GM23338 (cell line): ENCODE data around the gene IL1RAPL2. TPM values are rescaled to one million over a fixed set of nuclear protein-coding genes. Genes with fewer than 3 reads are reported as not detected.

Source experiments
- ATAC-seq: fragments of 200-7000 bp; cut with Tn5 transposase; 3 replicates; pipeline ENCODE4 v1.9.1; 2020
- DNase-seq: peaks from one replicate; pipeline ENCODE4 v3.0.0-alpha.2; 2015; ENCODE audit warnings: low spot score
- H2AFZ ChIP-seq: fragments of 200-600 bp; sonication (generic); 2 replicates; pipeline ENCODE4 v1.8.0; 2016; ENCODE audit warnings: antibody characterized with exemption, mild to moderate bottlenecking, moderate library complexity
- H3F3A ChIP-seq: fragments of 200-600 bp; sonication (generic); replicated peaks from 2 replicates; pipeline ENCODE4 v1.8.0; 2017; ENCODE audit warnings: antibody characterized with exemption, mixed run types, low read depth
- H3K27ac ChIP-seq: fragments of 200-600 bp; sonication (generic); 2 replicates; pipeline ENCODE4 v1.6.1; 2016; ENCODE audit warnings: low read depth
- H3K27me3 ChIP-seq: fragments of 200-600 bp; sonication (generic); 2 replicates; pipeline ENCODE4 v1.8.0; 2016; ENCODE audit warnings: mild to moderate bottlenecking, mixed run types, moderate library complexity; ENCODE audit not compliant: insufficient read depth
- H3K36me3 ChIP-seq: fragments of 200-600 bp; sonication (generic); 2 replicates; pipeline ENCODE4 v1.8.0; 2016; ENCODE audit warnings: mild to moderate bottlenecking; ENCODE audit not compliant: insufficient read depth
- H3K4me1 ChIP-seq: fragments of 200-600 bp; sonication (generic); 2 replicates; pipeline ENCODE4 v1.8.0; 2016; ENCODE audit warnings: mild to moderate bottlenecking, moderate library complexity; ENCODE audit not compliant: insufficient read depth
- H3K4me2 ChIP-seq: fragments of 200-600 bp; sonication (generic); 2 replicates; pipeline ENCODE4 v1.7.1; 2017; ENCODE audit warnings: mixed run types
- H3K4me3 ChIP-seq: fragments of 200-600 bp; sonication (generic); 2 replicates; pipeline ENCODE4 v1.6.1; 2016; ENCODE audit warnings: mixed run types
- H3K79me2 ChIP-seq: fragments of 200-600 bp; sonication (generic); replicated peaks from 2 replicates; pipeline ENCODE4 v1.8.0; 2017; ENCODE audit warnings: mild to moderate bottlenecking; ENCODE audit not compliant: insufficient read depth
- H3K9me2 ChIP-seq: fragments of 200-600 bp; sonication (generic); 2 replicates; pipeline ENCODE4 v1.8.0; 2017; ENCODE audit not compliant: insufficient read depth
- H4K20me1 ChIP-seq: fragments of 200-600 bp; sonication (generic); replicated peaks from 2 replicates; pipeline ENCODE4 v1.8.0; 2017; ENCODE audit warnings: mild to moderate bottlenecking; ENCODE audit not compliant: insufficient read depth
- H3K27ac Mint-ChIP-seq: 2 replicates; pipeline ENCODE4 v1.8.0; 2020; ENCODE audit warnings: inconsistent platforms, mild to moderate bottlenecking, moderate library complexity, mixed read lengths
- H3K27me3 Mint-ChIP-seq: 3 replicates; pipeline ENCODE4 v1.8.0; 2022; ENCODE audit warnings: low read depth, mild to moderate bottlenecking, moderate library complexity, mixed read lengths, inconsistent platforms; ENCODE audit not compliant: insufficient read depth, poor library complexity
- H3K36me3 Mint-ChIP-seq: 3 replicates; pipeline ENCODE4 v1.8.0; 2021; ENCODE audit warnings: low read depth, mild to moderate bottlenecking, inconsistent platforms, moderate library complexity, mixed read lengths
- H3K4me1 Mint-ChIP-seq: 3 replicates; pipeline ENCODE4 v1.8.0; 2020; ENCODE audit warnings: mild to moderate bottlenecking, inconsistent platforms, mixed read lengths
- H3K4me3 Mint-ChIP-seq: 3 replicates; pipeline ENCODE4 v1.8.0; 2021; ENCODE audit warnings: moderate library complexity, mild to moderate bottlenecking, inconsistent platforms, mixed read lengths
- H3K9me3 Mint-ChIP-seq: 3 replicates; pipeline ENCODE4 v1.8.0; 2020; ENCODE audit warnings: moderate library complexity, mild to moderate bottlenecking, inconsistent platforms, mixed read lengths
- EZH2 ChIP-seq: fragments of 200-600 bp; sonication (generic); IDR thresholded peaks from one replicate; pipeline ENCODE4 v1.8.0; 2017; ENCODE audit warnings: antibody characterized with exemption, mild to moderate bottlenecking, low read depth; ENCODE audit not compliant: unreplicated experiment
- EZH2phosphoT487 ChIP-seq: fragments of 200-600 bp; sonication (generic); IDR thresholded peaks from one replicate; pipeline ENCODE4 v1.8.1; 2018; ENCODE audit warnings: antibody characterized with exemption; ENCODE audit not compliant: unreplicated experiment
- NANOG ChIP-seq: IDR thresholded peaks from 2 replicates; pipeline ENCODE4 v1.6.1; 2016; ENCODE audit warnings: antibody characterized with exemption, borderline replicate concordance
- POLR2AphosphoS5 ChIP-seq: IDR thresholded peaks from 2 replicates; pipeline ENCODE4 v1.6.1; 2016; ENCODE audit warnings: antibody characterized with exemption, low read depth
- STAT1 ChIP-seq: IDR thresholded peaks from one replicate; pipeline ENCODE4 v1.6.1; 2016; ENCODE audit warnings: antibody characterized with exemption; ENCODE audit not compliant: unreplicated experiment
- ZNF114 ChIP-seq: fragments of 250-450 bp; sonication (Bioruptor Pico); IDR thresholded peaks from 2 replicates; pipeline ENCODE4 v1.5.0; 2020; ENCODE audit warnings: mild to moderate bottlenecking, moderate library complexity
- ZNF331 ChIP-seq: fragments of 250-450 bp; sonication (Bioruptor Pico); IDR thresholded peaks from 2 replicates; pipeline ENCODE4 v1.5.0; 2020; ENCODE audit warnings: low read depth, mild to moderate bottlenecking, moderate library complexity
- polyA plus RNA-seq: library from polyadenylated mRNA; unstranded; fragments of >200 nt; fragmentation: Nextera tagmentation; extraction: Ambion mirVana; gene quantifications from 2 replicates; pipeline ENCODE4 v1.2.1, GENCODE V29; 2016
- total RNA-seq: library from RNA; depleted of rRNA; stranded (reverse); fragments of >200 nt; shearing (Covaris generic); gene quantifications from 2 replicates; pipeline ENCODE4 v1.2.3, GENCODE V29; 2014
- TF ChIP-seq, protein P1 (sequence below): IDR thresholded peaks from one replicate; pipeline ENCODE4 v1.6.1; 2018; ENCODE audit warnings: antibody characterized with exemption; ENCODE audit not compliant: unreplicated experiment
- TF ChIP-seq, protein P2 (sequence below): IDR thresholded peaks from 2 replicates; pipeline ENCODE4 v1.6.1; 2016; ENCODE audit warnings: antibody characterized with exemption
- TF ChIP-seq, protein P3 (sequence below): fragments of 250-450 bp; sonication (Bioruptor Pico); IDR thresholded peaks from 2 replicates; pipeline ENCODE4 v1.5.0; 2020; ENCODE audit warnings: mild to moderate bottlenecking, moderate library complexity

The IL1RAPL2 gene
- total and polyA plus RNA-seq, 2 experiments from 2014 or later, result 0.80 to 0.94 TPM

DNA sequence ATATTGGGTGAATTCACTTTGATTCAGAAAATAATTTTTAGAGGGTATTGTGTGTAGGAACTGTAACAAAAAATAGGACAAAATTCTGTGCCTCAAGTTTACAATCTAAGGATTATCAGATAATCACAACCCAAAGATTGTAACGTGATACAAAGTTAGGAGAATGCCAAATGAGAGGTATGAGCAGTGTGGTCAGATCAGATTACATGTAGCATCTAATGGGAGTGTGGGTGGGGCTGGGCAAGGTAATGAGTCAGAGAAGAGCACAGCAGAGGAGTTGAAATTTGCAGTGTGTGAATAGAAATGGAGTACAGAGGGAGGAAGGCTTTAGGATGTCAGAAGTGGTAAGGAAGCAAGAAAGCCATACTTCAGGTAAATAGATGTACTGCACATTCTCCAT is 757.9 kb downstream of the IL1RAPL2 start:
- Histone ChIP-seq H3K79me2 (no peaks in the 10 kb centered on the region), H3K27ac (no peak overlapping the region), H3K36me3 (no peaks in the 10 kb centered on the region), H3K4me3 (no peak overlapping the region), H3K4me2 (no peak overlapping the region), H3K4me1 (no peaks in the 10 kb centered on the region), H3K9me2 (no peaks in the 10 kb centered on the region), H3K27me3 (no peaks in the 10 kb centered on the region), H4K20me1 (no peaks in the 10 kb centered on the region), H3F3A (no peaks in the 10 kb centered on the region), H2AFZ (no peak overlapping the region)
- Mint-ChIP-seq H3K27ac (no peak overlapping the region), H3K4me1 (no peaks in the 10 kb centered on the region; the same call in 2 of the 3 replicates), H3K4me3 (no peak overlapping the region), H3K9me3 (no peaks in the 10 kb centered on the region), H3K36me3 (no peaks in the 10 kb centered on the region), H3K27me3 (no peaks in the 10 kb centered on the region)
- ATAC-seq (no peak), DNase-seq (no peak)
- TF ChIP-seq, protein P1, sequence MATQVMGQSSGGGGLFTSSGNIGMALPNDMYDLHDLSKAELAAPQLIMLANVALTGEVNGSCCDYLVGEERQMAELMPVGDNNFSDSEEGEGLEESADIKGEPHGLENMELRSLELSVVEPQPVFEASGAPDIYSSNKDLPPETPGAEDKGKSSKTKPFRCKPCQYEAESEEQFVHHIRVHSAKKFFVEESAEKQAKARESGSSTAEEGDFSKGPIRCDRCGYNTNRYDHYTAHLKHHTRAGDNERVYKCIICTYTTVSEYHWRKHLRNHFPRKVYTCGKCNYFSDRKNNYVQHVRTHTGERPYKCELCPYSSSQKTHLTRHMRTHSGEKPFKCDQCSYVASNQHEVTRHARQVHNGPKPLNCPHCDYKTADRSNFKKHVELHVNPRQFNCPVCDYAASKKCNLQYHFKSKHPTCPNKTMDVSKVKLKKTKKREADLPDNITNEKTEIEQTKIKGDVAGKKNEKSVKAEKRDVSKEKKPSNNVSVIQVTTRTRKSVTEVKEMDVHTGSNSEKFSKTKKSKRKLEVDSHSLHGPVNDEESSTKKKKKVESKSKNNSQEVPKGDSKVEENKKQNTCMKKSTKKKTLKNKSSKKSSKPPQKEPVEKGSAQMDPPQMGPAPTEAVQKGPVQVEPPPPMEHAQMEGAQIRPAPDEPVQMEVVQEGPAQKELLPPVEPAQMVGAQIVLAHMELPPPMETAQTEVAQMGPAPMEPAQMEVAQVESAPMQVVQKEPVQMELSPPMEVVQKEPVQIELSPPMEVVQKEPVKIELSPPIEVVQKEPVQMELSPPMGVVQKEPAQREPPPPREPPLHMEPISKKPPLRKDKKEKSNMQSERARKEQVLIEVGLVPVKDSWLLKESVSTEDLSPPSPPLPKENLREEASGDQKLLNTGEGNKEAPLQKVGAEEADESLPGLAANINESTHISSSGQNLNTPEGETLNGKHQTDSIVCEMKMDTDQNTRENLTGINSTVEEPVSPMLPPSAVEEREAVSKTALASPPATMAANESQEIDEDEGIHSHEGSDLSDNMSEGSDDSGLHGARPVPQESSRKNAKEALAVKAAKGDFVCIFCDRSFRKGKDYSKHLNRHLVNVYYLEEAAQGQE, result no peak
- no peak for TF ChIP-seq STAT1
- TF ChIP-seq POLR2AphosphoS5, result no peak
- TF ChIP-seq EZH2, result no peak
- TF ChIP-seq ZNF331, result no peak
- no peak for TF ChIP-seq NANOG
- TF ChIP-seq EZH2phosphoT487, result no peak
- TF ChIP-seq, protein P2, sequence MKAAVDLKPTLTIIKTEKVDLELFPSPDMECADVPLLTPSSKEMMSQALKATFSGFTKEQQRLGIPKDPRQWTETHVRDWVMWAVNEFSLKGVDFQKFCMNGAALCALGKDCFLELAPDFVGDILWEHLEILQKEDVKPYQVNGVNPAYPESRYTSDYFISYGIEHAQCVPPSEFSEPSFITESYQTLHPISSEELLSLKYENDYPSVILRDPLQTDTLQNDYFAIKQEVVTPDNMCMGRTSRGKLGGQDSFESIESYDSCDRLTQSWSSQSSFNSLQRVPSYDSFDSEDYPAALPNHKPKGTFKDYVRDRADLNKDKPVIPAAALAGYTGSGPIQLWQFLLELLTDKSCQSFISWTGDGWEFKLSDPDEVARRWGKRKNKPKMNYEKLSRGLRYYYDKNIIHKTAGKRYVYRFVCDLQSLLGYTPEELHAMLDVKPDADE, result no peak
- no peak for TF ChIP-seq ZNF114
- TF ChIP-seq, protein P3, sequence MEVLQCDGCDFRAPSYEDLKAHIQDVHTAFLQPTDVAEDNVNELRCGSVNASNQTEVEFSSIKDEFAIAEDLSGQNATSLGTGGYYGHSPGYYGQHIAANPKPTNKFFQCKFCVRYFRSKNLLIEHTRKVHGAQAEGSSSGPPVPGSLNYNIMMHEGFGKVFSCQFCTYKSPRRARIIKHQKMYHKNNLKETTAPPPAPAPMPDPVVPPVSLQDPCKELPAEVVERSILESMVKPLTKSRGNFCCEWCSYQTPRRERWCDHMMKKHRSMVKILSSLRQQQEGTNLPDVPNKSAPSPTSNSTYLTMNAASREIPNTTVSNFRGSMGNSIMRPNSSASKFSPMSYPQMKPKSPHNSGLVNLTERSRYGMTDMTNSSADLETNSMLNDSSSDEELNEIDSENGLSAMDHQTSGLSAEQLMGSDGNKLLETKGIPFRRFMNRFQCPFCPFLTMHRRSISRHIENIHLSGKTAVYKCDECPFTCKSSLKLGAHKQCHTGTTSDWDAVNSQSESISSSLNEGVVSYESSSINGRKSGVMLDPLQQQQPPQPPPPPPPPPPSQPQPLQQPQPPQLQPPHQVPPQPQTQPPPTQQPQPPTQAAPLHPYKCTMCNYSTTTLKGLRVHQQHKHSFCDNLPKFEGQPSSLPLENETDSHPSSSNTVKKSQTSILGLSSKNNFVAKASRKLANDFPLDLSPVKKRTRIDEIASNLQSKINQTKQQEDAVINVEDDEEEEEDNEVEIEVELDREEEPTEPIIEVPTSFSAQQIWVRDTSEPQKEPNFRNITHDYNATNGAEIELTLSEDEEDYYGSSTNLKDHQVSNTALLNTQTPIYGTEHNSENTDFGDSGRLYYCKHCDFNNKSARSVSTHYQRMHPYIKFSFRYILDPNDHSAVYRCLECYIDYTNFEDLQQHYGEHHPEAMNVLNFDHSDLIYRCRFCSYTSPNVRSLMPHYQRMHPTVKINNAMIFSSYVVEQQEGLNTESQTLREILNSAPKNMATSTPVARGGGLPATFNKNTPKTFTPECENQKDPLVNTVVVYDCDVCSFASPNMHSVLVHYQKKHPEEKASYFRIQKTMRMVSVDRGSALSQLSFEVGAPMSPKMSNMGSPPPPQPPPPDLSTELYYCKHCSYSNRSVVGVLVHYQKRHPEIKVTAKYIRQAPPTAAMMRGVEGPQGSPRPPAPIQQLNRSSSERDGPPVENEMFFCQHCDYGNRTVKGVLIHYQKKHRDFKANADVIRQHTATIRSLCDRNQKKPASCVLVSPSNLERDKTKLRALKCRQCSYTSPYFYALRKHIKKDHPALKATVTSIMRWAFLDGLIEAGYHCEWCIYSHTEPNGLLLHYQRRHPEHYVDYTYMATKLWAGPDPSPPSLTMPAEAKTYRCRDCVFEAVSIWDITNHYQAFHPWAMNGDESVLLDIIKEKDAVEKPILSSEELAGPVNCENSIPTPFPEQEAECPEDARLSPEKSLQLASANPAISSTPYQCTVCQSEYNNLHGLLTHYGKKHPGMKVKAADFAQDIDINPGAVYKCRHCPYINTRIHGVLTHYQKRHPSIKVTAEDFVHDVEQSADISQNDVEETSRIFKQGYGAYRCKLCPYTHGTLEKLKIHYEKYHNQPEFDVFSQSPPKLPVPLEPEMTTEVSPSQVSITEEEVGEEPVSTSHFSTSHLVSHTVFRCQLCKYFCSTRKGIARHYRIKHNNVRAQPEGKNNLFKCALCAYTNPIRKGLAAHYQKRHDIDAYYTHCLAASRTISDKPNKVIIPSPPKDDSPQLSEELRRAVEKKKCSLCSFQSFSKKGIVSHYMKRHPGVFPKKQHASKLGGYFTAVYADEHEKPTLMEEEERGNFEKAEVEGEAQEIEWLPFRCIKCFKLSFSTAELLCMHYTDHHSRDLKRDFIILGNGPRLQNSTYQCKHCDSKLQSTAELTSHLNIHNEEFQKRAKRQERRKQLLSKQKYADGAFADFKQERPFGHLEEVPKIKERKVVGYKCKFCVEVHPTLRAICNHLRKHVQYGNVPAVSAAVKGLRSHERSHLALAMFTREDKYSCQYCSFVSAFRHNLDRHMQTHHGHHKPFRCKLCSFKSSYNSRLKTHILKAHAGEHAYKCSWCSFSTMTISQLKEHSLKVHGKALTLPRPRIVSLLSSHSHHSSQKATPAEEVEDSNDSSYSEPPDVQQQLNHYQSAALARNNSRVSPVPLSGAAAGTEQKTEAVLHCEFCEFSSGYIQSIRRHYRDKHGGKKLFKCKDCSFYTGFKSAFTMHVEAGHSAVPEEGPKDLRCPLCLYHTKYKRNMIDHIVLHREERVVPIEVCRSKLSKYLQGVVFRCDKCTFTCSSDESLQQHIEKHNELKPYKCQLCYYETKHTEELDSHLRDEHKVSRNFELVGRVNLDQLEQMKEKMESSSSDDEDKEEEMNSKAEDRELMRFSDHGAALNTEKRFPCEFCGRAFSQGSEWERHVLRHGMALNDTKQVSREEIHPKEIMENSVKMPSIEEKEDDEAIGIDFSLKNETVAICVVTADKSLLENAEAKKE (CRISPR knock-in tag), result no peak
